GM12874 (cell line): ENCODE data around the gene OR13A1.

Source experiments
- CTCF ChIP-seq: IDR thresholded peaks from 2 replicates; pipeline ENCODE4 v1.5.1; 2011; ENCODE audit warnings: low read depth, mild to moderate bottlenecking, control low read depth, low read length, moderate library complexity; ENCODE audit not compliant: insufficient read depth

OR13A1 gene

GRCh38 chr10:45278860-45279498 is 36.4 kb downstream of the OR13A1 start:
- TF ChIP-seq CTCF: no peak

- TF ChIP-seq CTCF: no peak
Observed at GRCh38 chr10:45274364-45274763, 41.0 kb downstream of the OR13A1 start.

- no peak for TF ChIP-seq CTCF
Observed at GRCh38 chr10:45265996-45266395, 49.4 kb downstream of the OR13A1 start.

- no peak for TF ChIP-seq CTCF
Observed at GRCh38 chr10:45261946-45262345, 53.5 kb downstream of the OR13A1 start.

GRCh38 chr10:45261243-45261775 is 54.1 kb downstream of the OR13A1 start:
- no peak for TF ChIP-seq CTCF

GRCh38 chr10:45257600-45257999 is 57.8 kb downstream of the OR13A1 start:
- no peak for TF ChIP-seq CTCF

- TF ChIP-seq CTCF: no peak
Observed at GRCh38 chr10:45256246-45256645, 59.2 kb downstream of the OR13A1 start.
